ENCODE results near the gene HMGCS2. TPM values are rescaled to one million over a fixed set of nuclear protein-coding genes. Genes with fewer than 3 reads are reported as not detected.

Gene HMGCS2
- total RNA-seq, 1 donor from 2014 or later = 6.8 TPM

DNA sequence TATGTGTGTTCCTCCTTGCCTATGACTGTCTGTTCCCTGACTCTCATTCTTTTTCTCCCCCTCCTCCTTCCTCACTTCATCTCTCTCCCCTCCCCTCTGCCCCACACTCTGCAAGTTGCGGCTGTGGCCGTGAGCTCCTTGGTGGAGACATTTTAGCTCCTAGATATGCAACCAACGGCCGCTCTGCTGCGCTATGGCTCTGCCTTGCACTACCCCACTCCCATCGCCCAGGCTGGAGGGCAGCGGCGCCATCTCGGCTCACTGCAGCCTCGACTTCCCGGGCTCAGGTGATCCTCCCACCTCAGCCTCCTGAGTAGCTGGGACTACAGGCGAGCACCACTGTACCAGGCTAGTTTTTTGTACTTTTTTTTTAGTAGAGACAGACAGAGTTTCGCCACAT lies 37.0 kb upstream of the HMGCS2 start:
- Histone ChIP-seq H3K4me3 (no peak overlapping the region), H3K4me1 (no peaks in the 10 kb centered on the region), H3K9me3 (no peaks in the 10 kb centered on the region), H3K27me3 (no peaks in the 10 kb centered on the region), H3K36me3 (no peaks in the 10 kb centered on the region), H3K27ac (no peak overlapping the region)
- TF ChIP-seq, protein P1, sequence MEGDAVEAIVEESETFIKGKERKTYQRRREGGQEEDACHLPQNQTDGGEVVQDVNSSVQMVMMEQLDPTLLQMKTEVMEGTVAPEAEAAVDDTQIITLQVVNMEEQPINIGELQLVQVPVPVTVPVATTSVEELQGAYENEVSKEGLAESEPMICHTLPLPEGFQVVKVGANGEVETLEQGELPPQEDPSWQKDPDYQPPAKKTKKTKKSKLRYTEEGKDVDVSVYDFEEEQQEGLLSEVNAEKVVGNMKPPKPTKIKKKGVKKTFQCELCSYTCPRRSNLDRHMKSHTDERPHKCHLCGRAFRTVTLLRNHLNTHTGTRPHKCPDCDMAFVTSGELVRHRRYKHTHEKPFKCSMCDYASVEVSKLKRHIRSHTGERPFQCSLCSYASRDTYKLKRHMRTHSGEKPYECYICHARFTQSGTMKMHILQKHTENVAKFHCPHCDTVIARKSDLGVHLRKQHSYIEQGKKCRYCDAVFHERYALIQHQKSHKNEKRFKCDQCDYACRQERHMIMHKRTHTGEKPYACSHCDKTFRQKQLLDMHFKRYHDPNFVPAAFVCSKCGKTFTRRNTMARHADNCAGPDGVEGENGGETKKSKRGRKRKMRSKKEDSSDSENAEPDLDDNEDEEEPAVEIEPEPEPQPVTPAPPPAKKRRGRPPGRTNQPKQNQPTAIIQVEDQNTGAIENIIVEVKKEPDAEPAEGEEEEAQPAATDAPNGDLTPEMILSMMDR (IDR thresholded peaks at IDR 0.05) = no peak
- no peak for DNase-seq (ENCODE audit: low spot score in 2 of 2)
- intact Hi-C loops (cut with DNase I) = no loop called here

DNA sequence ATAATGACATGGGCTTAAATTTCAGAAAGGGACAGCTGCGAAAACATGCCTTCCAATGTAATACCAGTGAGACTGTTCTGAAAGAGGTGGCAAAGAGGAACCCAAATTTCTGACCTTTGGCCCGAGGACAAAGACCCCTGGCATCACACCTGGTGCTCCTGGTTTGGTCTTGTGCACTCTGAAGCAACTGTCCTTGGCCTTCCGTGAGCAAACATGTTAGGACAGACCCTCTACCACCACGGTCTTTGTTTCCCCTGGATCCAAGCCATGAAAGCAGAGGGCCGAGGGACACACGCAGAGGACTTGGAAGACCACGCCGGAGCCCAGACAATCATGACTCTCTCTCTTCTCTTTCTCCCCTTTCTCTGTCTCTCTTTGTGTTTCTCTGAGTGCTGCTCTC lies 36.5 kb upstream of the HMGCS2 start:
- H3K36me3 ChIP-seq = no peaks in the 10 kb centered on the region
- H3K4me3 ChIP-seq = no peak overlapping the region
- no peak overlapping the region for H3K27ac ChIP-seq
- no peaks in the 10 kb centered on the region for H3K9me3 ChIP-seq
- H3K4me1 ChIP-seq = no peaks in the 10 kb centered on the region
- no peak for DNase-seq (ENCODE audit: low spot score in 2 of 2)
- no peaks in the 10 kb centered on the region for H3K27me3 ChIP-seq
- intact Hi-C loops (cut with DNase I) = no loop called here
- TF ChIP-seq, protein P1 (IDR thresholded peaks at IDR 0.05) = no peak

DNA sequence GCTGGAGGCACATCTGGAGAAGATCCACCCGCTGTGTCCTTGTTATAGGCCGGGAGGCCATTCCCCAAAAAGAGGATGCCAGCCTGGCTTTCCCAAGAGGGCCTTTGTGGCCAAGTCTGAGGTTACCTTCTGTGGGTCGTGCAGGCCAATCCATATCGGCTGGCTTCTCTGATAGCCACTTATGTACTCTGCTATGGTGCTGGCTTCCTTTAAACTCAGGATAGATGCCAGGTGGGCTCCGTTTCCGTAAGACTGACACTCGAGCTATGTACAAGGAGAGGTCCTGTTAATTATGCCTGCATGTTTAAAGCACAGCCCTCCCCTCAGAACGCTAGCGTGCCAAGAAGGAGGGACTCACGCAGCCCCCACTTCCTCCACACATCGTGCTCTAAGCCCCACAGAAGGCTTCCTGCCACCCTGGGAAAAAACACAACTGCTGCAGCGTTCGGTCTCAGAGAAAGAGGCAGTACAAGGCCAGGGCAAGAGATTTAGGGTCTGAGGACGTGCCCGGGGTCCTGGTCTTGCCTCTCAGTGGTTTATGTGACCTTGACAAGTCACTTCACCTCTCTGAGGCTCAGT lies 31.0 kb upstream of the HMGCS2 start:
- Histone ChIP-seq H3K27ac (no peak overlapping the region), H3K4me3 (no peak overlapping the region), H3K4me1 (no peaks in the 10 kb centered on the region), H3K9me3 (no peaks in the 10 kb centered on the region), H3K27me3 (no peaks in the 10 kb centered on the region), H3K36me3 (no peaks in the 10 kb centered on the region)
- intact Hi-C loops (cut with DNase I) = no loop called here
- no peak for DNase-seq (ENCODE audit: low spot score in 2 of 2)
- TF ChIP-seq, protein P1 (IDR thresholded peaks at IDR 0.05) = no peak

DNA sequence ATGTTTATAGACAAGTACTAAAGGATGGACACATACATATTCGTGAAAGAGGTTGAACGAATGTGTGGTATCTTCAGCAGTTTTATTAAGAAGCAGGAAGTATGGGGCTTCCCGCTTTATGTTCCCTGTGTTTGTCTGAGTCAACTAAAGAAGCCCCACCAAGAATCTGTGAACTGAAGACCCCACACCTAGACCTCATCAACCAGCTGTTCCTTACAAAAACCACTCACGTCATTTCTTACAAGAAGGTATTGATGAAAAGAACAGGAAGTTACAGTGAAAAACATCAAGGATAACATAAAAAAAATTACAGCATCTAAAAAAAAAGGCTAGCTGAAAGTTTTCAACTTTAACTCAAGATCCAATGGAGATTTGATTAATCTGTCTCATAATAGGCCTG lies 30.3 kb upstream of the HMGCS2 start:
- Histone ChIP-seq H3K4me3 (no peak overlapping the region), H3K27me3 (no peaks in the 10 kb centered on the region), H3K9me3 (no peaks in the 10 kb centered on the region), H3K4me1 (no peaks in the 10 kb centered on the region), H3K36me3 (no peaks in the 10 kb centered on the region), H3K27ac (no peak overlapping the region)
- TF ChIP-seq, protein P1 (IDR thresholded peaks at IDR 0.05) = no peak
- no peak for DNase-seq (ENCODE audit: low spot score in 2 of 2)
- intact Hi-C loops (cut with DNase I) = no loop called here

DNA sequence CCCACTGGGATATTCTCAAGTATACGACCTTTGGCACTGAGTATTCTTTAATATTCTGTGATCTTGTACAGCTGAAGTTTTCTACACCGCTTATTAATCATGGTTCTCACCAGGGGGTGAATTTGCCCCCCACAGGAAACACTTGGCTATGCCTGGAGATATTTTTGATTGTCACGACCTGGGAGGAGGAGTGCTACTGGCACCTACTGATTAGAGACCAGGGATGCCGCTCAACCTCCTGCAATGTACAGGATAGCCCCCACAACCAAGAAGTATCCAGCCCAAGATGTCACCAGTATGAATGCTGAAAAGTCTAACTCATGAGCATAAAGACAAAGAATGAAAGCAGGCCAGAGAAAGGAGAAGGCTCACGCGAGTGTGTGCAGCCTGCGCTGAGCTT lies 28.9 kb upstream of the HMGCS2 start:
- DNase-seq (ENCODE audit: low spot score in 2 of 2) = no peak
- TF ChIP-seq, protein P1 (IDR thresholded peaks at IDR 0.05) = no peak
- no peaks in the 10 kb centered on the region for H3K9me3 ChIP-seq
- no peak overlapping the region for H3K27ac ChIP-seq
- no peaks in the 10 kb centered on the region for H3K4me1 ChIP-seq
- intact Hi-C loops (cut with DNase I) = no loop called here
- H3K4me3 ChIP-seq = no peak overlapping the region
- no peaks in the 10 kb centered on the region for H3K27me3 ChIP-seq
- no peaks in the 10 kb centered on the region for H3K36me3 ChIP-seq

DNA sequence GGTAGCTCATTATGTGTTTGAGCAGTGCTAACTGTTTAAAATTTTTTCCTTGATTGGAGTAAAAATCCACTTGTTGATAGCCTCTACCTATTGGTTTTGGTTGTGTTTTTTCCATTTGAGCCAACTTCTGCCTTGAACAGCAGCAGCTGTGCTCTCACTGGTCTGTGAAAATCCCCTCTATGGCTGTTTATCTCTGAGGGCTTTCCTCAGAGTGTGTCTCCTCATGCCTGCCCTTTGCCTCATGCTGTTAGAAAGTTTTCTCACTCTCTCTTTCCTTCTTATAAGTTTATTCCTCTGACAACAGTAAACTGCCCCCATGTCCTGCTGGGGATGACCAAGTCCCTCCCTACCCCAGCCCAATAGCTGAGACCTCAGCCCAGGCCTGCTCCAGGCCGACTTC lies 28.5 kb upstream of the HMGCS2 start:
- H3K4me3 ChIP-seq = no peak overlapping the region
- no peaks in the 10 kb centered on the region for H3K9me3 ChIP-seq
- DNase-seq (ENCODE audit: low spot score in 2 of 2) = no peak
- H3K27ac ChIP-seq = no peak overlapping the region
- TF ChIP-seq, protein P1 (IDR thresholded peaks at IDR 0.05) = no peak
- H3K4me1 ChIP-seq = no peaks in the 10 kb centered on the region
- H3K27me3 ChIP-seq = no peaks in the 10 kb centered on the region
- intact Hi-C loops (cut with DNase I) = no loop called here
- H3K36me3 ChIP-seq = no peaks in the 10 kb centered on the region
